GM18499 (cell line): Measurements from ENCODE around the gene CCDC88B.
"Not testable (repeated sequence)": the region's sequence is repeated elsewhere in the genome, so short reads cannot be mapped to it uniquely, and the experiment has no call there.

Experiments
- ATAC-seq: cut with Tn5 transposase; IDR thresholded peaks from one replicate; pipeline ENCODE4 v1.9.1; 2021; ENCODE audit warnings: moderate number of reproducible peaks; ENCODE audit not compliant: insufficient read depth, unreplicated experiment

Gene CCDC88B

DNA sequence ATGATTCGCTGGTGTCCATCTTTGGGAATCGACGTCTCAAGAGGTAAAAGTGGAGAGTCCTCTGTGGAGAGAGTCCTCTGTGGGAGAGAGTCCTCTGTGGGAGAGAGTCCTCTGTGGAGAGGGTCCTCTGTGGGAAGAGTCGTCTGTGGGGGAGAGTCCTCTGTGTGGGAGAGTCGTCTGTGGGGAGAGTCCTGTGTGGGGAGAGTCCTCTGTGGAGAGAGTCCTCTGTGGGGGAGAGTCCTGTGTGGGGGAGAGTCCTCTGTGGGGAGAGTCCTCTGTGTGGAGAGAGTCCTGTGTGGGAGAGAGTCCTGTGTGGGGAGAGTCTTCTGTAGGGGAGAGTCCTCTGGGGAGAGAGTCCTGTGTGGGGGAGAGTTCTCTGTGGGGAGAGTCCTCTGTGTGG lies 19.0 kb upstream of the CCDC88B start:
- ATAC-seq = no peak

DNA sequence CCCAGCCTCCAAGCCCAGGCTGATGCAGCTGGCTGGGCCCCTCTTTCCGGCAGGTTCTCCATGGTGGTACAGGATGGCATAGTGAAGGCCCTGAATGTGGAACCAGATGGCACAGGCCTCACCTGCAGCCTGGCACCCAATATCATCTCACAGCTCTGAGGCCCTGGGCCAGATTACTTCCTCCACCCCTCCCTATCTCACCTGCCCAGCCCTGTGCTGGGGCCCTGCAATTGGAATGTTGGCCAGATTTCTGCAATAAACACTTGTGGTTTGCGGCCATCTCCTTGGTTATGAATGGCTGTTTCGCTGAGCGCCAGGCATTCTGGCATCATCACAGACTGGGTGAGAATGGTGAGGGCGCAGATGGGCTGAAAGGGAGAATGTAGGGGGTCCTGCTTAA lies 18.5 kb upstream of the CCDC88B start:
- no peak for ATAC-seq

DNA sequence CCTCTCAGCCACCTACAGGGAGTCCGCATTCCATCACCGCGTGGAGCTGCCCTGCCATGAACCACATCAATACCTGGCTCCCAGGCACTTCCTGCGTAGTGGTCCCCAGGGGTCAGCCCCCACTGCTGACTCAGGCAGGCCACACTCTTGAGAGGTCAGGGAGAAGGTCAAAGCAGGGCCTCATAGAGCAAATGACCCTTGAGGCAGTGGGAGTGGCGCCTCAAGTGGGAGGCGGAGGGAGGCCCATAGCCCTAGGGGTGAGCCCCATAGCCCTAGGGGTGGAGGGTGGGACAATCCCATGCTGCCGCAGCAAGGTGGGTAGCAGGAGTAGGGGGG lies 17.1 kb upstream of the CCDC88B start:
- ATAC-seq = no peak

DNA sequence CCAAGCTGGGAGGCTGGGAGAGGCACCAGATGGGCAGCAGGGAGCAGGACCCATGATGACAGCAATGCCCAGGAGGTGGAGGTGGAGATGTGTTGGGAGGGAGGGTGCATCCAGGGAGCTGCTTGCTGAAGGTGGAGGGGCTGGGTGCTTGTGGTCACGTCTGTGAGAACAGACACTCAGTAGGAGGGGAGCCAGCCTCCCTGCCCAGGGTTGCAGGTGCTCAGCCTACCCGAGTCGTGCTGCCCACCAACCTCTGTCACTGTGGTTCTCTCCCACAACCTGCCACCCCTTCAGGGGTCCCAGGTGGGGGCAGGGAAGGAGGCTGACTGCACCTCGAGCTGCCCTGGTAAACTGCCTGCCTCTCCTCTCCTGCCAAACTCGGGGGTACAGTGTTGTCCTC lies 16.6 kb upstream of the CCDC88B start:
- no peak for ATAC-seq

DNA sequence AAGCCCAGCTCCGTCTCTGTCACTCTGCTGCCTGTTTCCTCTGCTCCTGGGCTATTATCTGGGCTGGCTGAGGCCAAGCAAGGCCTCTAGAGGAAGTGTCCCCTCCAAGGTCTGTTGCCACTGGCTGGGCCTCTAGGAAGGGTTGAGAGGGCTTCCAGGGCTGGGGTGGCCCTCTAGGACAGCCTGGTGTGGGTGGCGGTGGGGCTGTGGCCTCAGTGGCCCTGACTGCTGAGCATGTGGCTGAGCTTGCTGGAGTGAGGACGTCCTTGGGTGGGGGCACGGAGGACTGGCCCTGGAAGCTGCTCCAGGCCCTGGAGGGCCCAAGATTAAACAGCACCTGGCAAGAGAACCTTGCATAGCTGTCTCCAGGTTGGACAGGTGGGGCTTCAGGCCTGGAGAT lies 16.0 kb upstream of the CCDC88B start:
- ATAC-seq = not testable (repeated sequence)

DNA sequence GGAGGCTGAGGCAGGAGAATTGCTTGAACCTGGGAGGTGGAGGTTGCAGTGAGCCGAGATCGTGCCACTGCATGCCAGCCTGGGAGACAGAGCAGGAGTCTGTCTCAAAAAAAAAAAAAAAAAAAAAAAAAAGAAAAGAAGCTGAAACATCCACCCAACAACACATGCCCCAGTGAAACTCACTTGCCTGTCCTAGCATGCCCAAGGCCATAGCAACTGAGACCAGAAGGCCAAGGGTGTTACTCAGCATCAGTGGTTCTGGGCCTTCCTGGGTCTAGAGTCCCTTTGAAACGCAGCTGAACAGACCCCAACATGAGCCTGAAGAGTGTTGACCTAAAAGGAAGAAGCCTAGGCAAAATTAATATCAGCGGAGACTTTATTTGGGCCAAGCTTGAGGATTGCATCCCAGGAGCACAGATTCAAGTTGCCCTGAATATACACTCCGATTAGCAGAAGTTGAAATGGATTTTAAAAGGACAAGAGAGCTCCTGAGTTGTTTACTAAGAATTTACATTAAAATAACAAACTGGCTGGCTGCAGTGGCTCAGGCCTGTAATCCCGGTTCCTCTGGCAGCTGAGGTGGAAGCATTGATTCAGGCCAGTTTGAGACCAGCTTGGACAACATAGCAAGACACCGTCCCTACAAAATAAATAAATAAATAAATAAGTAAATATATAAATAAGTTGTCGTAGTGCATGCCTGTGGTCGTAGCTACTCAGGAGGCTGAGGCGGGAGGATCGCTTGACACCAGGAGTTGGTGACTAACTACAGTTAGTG lies 15.1 kb upstream of the CCDC88B start:
- ATAC-seq = no peak

DNA sequence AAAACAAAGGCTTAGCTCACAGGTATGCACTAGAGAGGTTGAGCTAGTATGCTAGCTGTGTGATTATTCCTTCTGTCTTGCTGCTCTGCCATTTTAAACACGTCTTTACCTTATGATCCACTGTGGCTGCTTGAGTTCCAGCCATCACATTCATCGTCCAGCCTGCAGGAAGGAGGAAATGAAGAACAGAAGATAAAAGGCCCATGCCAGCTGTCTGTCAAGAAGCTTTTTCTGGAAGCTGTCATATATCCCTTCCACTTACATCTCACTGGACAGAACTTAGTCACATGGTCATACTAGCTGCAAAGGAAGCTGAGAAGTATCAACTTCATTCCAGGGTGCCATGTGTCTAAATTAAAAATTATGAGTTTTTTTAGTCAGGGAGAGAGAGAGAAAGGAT lies 12.6 kb upstream of the CCDC88B start:
- ATAC-seq = no peak

DNA sequence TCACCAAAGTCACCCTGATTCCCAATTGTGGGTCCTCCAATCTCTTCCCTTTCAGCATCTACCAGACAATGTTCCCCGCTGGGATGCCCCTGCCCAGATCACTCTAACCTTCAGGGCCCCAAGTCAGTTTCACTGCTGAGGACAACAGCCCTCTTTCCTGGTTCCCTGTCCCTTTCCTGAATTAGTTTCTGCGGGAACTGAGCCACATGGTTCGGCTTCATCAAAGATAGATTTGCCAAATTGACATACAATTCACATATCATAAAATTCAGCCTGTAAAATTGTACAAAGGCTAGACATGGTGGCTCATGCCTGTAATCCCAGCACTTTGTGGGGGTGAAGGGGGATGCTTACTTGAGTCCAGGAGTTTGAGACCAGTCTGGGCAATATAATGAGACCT lies 12.0 kb upstream of the CCDC88B start:
- ATAC-seq = no peak

DNA sequence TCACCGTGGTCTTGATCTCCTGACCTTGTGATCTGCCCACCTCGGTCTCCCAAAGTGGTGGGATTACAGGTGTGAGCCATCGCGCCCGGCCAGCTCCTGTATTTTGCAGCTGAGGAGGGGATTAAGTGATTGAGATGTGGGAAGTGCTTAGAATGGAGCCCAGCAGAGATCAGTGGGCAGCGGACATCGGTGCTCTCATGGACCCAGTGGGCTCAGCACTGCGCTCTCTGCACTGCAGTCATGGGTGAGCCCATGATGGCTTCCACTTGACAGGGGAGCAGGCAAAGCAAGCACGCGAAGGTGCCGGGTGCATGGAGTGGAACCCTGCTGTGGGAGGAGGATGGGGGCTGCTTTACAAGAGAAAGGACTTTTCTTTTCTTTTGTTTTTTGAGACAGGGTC lies 9.1 kb upstream of the CCDC88B start:
- no peak for ATAC-seq

DNA sequence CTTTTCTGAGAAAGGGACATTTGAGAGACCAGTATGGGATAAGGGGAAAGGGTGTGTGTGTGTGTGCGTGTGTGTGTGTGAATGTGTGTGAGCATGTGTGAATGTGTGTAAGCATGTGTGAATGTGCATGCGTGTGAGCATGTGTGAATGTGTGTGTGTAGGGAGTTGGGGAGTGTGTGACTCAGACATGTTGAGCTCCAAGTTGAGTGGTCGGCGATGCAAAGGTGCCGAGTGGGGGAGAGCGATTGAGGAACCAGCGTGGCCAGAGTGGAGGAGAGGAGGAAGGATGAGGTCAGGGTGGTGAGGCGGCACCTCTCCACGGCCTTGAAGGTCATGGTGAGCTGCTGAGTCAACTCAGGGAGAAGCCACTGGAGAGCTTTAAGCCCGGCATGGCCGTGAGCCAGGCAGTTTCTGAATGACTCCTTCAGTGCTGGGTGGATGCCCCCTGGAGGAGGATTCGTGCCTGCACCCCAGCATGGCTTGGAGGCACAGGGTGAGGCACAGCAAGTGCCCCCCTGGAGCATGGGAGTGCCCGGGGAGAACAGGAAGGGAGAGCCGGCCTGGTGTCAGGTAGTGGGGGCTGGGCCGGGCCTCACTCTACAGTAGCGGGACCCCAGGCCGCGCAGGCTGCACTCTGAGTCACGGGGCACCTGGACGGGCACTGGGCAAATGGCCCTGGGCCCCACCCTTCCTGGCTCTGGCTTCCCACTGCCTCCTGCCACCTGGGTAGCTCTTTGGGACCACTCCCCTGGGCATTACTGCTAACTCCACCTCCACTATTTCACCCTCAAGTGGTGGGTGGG lies 8.2 kb upstream of the CCDC88B start:
- no peak for ATAC-seq

DNA sequence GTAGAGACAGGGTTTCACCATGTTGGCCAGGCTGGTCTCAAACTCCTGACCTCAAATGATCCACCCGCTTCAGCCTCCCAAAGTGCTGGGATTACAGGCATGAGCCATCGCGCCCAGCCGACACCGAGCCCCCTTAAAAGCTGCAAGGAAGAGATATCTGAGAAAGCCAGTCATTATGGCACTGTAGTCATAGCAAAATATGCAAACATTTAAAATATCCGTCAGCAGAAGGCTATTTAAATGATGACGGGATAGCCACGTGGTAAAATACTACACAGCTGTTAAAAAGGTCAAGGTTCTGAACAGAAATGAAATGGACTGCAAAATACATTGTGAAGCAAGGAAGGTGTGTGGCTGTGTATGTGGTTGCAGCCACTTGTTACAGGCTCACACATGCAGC lies 6.4 kb upstream of the CCDC88B start:
- no peak for ATAC-seq

DNA sequence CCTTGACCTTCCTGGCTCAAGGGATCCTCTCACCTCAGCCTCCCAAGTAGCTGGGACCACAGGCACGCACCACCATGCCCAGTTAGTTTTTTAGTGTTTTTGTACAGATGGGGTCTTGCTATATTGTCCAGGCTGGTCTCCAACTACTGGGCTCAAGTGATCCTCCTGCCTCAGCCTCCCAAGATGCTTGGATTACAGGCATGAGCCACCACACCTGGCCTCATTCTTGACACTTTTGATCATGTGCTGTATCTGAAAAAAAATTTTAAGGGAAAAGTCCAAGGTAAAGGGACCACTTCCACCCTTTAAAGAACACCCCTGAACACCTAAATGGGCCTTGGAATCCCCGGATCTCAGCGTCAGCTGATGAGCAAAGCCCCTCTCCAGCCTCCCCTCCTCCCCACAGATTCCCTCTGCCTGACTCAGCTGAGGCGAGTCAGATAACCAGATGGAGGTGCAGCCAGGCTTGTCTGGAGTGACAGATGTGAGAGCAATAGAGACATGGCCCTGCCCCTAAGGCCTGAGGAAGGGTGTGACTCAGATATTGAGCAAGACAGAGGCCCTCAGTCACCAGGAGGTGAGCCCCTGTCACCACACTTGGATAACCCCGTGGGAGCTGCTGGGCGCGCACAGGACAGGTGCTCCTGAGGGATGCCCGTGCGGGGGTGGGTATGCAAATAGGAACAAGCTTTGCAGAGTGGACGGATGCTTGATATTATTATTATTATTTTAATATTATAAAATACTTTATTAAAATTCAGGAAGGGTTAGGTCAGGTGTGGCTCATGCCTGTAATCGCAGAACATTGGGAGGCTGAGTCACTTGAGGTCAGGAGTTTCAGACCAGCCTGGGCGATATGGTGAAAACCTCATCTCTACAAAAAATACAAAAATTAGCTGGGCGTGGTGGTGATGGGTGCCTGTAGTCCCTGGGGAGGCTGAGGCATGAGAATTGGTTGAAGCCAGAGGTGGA lies 5.0 kb upstream of the CCDC88B start:
- ATAC-seq = peak; percentile 76

DNA sequence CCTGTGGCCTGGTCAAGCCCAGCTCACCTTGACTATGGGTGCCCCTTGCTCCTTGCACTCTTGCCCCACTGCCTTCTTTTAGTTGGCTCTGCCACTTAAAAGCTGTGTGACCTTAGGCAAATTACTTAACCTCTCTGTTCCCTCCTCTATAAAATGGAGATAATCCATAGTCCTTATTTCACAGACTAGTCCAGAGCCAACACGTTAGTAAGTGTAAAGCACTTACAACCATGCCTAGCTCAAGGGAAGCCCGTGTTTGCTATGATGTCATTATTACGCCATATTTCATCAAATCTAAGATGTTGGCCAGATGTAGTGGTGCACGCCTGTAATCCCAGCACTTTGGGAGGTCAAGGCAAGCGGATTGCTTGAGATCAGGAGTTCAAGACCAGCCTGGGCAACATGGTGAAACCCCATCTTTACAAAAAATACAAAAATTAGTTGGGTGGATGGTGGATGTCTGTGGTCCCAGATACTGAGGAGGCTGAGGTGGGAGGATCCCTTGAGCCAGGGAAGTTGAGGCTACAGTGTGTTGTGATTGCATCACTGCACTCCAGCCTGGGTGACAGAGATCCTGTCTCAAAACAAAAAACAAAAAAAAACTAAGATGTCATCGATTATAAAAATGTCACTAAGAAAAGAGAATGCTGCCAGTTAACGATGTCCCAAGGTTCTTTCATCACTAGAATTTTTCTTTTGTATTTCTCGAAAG lies 2.3 kb upstream of the CCDC88B start:
- no peak for ATAC-seq

DNA sequence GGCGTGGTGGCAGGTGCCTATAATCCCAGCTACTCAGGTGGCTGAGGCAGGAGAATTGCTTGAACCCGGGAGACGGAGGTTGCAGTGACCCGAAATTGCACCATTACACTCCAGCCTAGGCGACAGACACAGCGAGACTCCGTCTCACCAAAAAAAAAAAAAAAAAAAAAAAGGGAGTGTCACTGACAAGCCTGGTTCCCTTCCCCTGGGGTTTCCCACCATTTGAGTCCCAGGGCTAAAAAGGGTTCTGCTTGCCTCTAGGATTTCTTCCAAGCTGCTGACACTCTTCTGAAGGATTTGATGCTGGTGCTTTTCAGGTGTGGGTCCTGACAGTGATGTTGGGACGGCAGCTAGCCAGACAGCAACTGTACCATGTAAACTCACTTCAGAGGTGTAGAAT lies 1.3 kb upstream of the CCDC88B start:
- no peak for ATAC-seq

DNA sequence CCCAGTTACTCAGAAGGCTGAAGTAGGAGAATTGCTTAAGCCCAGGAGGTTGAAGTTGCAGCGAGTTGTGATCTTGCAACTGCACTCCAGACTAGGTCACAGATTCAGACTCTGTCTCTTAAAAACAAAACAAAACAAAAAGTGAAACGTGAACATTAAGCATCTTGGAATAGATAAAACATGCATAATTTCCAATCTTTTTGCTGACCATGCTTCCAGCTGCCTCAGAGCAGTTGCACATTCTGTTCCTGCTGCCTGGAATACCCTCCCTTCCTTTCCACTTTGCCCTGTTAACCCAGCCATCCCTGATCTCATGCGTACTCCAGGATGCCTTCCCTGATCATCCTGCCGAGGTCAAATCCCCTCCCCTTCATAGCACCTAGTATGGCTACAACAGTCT lies 718 bp upstream of the CCDC88B start:
- no peak for ATAC-seq

DNA sequence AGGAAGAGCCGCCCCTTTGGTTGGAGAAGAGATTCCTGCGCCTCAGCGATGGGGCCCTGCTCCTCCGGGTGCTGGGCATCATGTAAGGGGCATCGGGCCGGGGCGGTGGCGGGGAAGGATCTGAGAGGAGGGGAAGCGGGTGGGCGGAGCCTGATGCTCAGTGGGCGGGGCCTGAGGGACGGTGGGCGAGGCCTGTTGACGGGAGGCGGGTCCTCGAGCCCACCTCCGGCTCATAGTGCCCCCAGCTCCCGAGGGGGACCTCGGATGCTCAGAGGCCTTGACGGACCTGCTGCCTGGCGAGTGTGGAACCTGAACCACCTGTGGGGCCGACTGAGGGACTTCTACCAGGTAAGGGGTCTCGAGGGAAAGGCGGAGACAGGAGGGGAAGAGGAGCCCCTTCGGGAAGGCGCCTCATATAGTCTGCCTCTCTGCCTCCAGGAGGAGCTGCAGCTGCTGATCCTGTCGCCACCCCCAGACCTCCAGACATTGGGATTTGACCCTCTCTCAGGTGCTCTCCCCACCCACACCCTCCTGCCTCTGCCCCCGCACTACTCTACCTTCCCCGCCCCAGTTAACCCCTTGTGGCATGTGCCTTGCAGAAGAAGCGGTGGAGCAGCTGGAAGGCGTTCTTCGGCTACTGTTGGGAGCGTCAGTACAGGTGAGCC lies 799 bp downstream of the CCDC88B start:
- ATAC-seq = no peak

DNA sequence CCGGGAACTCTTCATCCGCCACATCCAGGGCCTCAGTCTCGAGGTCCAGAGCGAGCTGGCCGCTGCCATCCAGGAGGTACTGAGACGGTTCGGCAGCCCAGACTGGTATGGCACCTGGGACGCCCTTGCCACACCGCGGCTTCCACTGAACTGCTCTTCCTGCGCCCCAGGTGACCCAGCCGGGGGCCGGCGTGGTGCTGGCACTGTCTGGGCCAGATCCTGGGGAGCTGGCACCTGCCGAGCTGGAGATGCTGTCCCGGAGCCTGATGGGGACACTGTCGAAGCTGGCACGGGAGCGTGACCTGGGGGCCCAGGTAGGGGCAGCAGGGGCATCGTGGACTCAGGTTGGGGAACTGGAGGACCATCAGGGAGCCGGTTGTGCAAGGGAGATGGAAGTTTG lies 1.4 kb downstream of the CCDC88B start:
- ATAC-seq = no peak

DNA sequence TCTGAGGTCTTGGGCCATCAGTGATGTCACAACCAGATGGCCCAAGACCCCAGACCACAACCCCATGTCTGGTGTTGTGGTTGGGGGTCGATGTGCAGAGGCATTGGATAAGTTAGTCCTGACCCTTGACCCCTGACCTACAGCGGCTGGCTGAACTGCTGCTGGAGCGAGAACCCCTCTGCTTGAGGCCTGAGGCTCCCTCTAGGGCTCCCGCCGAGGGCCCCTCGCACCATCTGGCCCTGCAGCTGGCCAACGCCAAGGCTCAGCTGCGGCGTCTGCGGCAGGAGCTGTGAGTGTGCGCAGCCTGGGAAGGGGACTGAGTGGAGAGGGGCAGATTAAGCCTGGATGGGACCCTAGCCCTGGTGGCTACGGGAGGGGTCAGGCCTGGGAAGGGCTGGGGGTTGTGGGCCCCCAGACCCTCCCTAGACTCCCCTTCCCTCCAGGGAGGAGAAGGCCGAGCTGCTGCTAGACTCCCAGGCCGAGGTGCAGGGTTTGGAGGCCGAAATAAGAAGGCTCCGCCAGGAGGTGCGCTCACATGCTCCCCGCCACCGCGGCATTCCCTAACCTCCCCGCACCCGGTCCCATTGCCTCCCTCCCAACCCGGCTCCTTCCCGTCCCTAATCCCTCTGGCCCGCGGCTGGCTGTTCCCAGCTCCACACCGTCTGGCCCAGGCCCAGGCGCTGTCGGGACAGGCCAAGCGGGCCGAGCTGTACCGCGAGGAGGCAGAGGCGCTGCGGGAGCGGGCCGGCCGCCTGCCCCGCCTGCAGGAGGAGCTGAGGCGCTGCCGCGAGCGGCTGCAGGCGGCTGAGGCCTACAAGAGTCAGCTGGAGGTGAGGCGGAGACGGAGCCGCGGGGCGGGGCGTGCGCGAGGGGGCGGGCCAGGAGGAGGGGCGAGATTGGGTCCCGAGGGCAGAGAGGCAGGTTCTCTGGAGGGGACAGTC lies 2.1 kb downstream of the CCDC88B start:
- no peak for ATAC-seq
